Astrocyte of the cerebellum (primary cell): ENCODE results near the gene NDUFS6.
A peak's percentile ranks its signal among the peaks of the same experiment; 100 is the strongest.

Source experiments
- DNase-seq: peaks from one replicate; pipeline ENCODE4 v3.0.0-alpha.2; 2011; ENCODE audit warnings: low read depth
- H3K4me3 ChIP-seq: 2 replicates; pipeline ENCODE4 v1.5.1; 2011; ENCODE audit warnings: mild to moderate bottlenecking, low read depth, low read length, moderate library complexity
- in situ Hi-C: cut with HindIII; loops from 2 replicates; pipeline ENCODE4 v1.10.0; 2017; ENCODE audit warnings: low sequenced_read_pairs
- TF ChIP-seq, protein P1 (sequence below): IDR thresholded peaks from 2 replicates; pipeline ENCODE4 v1.5.1; 2012; ENCODE audit warnings: low read length, low read depth, moderate library complexity, mild to moderate bottlenecking; ENCODE audit errors: missing control alignments

NDUFS6 gene

DNA sequence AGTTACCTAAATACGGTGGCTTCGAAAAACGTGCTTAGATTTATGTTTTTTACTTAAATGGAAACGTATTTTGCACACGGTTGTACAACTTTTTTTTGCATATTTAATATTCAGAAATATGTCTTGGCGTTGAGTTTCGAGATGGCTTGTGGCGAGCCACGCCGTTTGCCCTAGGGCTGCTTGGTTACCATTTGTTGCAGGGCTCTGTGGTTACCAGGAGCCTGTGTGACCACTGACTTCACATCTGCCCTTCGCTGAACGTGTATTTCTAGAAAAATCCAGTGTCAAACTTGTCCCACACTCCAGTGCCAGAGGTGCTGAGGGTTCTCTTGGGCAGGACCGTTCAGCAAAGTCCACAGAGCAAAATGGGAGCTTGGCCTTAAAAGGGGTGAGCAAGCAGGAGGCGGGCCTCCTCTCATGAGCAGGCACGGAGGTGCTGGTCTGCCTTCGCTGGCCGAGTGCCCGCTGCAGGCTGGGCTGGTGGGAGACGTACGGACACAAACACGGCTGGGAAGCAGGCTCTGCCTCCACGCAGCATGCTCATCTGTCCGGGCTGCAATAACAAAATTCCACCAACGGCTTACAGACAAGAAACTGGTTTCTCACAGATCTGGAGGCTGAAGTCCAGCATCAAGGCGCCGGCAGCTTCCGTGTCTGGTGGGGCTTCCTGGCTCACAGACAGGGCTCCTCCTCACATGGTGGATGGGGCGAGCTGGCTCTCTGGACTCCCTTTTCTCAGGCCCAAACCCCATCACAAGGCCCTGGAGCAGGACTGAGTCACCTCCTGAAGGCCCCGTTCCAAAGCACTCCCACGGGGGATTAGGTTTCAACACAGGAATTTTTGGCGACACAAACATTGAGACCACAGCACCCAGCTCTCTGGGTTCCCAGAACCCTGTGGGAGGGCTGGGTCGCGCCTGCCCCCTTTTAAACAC is 7.0 kb upstream of the NDUFS6 start:
- in situ Hi-C loops = no loop called here
- TF ChIP-seq, protein P1, sequence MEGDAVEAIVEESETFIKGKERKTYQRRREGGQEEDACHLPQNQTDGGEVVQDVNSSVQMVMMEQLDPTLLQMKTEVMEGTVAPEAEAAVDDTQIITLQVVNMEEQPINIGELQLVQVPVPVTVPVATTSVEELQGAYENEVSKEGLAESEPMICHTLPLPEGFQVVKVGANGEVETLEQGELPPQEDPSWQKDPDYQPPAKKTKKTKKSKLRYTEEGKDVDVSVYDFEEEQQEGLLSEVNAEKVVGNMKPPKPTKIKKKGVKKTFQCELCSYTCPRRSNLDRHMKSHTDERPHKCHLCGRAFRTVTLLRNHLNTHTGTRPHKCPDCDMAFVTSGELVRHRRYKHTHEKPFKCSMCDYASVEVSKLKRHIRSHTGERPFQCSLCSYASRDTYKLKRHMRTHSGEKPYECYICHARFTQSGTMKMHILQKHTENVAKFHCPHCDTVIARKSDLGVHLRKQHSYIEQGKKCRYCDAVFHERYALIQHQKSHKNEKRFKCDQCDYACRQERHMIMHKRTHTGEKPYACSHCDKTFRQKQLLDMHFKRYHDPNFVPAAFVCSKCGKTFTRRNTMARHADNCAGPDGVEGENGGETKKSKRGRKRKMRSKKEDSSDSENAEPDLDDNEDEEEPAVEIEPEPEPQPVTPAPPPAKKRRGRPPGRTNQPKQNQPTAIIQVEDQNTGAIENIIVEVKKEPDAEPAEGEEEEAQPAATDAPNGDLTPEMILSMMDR = no peak
- no peak overlapping the region for H3K4me3 ChIP-seq
- DNase-seq = peak; percentile 66

DNA sequence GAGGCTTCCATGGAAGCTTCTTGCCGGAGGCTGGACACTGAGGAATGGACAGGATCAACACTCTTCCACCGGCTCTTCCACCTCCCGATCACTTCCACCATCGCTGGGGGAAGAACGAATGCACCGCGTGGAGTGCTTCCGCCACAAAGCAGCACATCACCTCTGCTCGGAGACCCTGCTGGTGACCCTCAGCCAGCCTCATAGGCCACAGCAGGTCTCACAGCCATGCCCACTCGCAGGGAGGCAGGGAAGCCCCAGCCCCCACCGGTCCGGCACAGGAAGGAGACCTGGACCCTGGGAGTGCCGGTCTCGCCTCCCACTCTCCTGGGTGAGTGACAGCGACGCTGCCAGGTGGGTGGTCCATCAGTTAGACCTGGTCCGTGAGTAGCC is 6.3 kb upstream of the NDUFS6 start:
- no peak overlapping the region for H3K4me3 ChIP-seq
- in situ Hi-C loops = no loop called here
- TF ChIP-seq, protein P1 = no peak
- no peak for DNase-seq

DNA sequence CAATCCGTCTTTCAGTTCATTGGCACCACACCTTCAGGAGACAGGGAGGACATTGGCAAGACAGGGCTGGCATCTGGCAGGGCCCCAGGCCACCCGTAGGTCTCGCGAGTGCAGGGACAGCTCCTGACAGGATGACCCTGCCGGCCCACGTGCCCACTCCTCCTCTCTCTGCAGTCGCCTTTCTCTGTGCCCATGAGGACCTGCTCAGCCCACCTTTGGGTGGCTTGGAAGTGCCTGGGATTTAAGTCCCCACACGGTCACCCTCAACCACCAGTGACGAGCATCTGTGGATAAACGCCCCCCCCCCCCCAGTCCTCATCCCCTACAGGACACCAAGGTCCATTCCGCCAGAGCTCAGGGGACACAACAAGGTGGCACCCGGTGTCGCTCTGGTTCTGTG is 5.7 kb upstream of the NDUFS6 start:
- H3K4me3 ChIP-seq = no peak overlapping the region
- in situ Hi-C loops = no loop called here
- DNase-seq = no peak
- TF ChIP-seq, protein P1 = no peak

DNA sequence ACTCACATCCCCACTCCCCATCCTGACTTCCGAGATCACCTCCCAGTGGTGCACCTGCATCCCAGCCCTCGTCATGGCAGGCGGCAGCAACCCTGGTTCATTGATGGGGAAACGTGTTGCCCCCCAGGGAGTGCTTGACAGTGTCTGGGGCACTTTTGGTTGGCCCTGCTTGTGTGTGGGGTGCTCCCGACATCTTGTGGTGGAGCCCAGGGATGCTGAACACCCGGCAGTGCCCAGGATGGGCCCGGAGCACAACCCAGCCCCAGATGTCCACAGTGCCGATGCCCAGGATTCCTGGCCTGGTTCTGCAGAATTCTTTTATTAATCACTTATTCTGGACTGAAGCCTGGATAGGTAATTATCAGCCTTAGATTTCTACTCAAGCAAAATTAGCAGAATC is 5.3 kb upstream of the NDUFS6 start:
- DNase-seq = no peak
- H3K4me3 ChIP-seq = no peak overlapping the region
- in situ Hi-C loops = no loop called here
- TF ChIP-seq, protein P1 = no peak

DNA sequence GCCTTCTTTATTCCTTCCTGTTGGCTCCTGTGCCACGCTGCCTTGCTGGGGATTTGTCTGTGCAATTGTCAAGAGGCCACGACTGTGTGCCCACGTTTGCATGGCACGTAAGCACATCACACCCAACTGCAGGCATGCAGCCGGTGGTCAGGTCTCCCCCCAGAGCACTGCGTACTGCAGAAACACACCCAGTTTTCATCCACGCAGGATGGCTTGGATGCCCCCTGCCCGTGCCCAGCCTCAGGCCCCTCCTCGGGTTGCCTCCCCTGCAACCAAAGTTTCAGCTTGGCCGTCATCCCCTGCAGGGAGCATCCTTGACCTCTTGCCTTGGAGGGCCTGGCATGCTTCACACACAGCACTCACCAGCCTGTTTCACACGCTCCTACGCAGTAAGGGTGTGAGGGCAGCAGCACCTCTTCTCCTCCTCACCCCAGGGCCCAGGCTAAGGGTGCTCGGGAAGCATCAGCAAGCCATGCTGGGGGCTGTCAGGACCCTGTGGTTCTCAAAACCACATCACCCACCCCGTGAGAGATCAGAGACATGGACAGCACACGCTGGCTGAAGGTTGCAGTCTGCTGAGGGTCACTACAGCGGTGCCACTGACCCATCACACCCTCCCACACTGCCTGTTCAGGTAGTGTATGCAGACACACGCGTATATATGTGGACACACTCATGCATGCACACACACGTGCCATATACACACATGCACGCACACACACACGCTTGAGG is 4.7 kb upstream of the NDUFS6 start:
- no peak for DNase-seq
- no peak overlapping the region for H3K4me3 ChIP-seq
- in situ Hi-C loops = no loop called here
- TF ChIP-seq, protein P1 = no peak

DNA sequence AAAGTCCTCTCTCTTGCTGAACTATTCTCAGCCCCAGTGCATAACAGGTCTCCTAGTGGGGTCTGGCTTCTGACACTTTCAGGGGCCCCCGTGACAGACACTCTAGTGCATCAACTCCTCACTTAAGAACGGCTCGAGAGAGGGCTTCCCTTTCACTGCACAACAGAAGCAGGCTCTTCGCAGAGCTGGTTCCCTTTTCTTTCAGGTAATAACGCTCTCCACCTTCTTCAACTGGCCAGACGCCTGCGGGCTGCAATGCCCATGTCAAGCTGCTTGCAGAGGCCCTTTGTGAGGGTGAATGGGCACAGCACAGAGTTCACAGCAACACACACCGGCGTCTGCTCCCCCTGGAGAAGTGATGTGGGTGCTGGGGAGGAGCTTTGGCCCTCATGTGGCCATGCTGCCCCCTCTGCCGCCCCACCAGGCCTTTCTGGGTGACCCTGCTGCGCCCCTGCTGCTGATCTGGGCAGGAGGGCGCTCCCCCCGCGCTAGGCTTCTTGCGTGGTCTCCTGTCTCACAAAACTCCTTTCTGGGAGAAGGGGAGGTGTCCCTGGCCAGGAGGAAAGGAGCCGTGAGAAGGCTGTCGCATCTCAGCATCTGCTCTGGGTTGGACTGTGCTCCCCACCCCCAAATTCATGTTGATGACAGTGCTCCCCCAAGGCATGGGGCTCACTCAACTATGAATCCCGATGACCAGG is 4.0 kb upstream of the NDUFS6 start:
- TF ChIP-seq, protein P1 = no peak
- no peak overlapping the region for H3K4me3 ChIP-seq
- in situ Hi-C loops = no loop called here
- no peak for DNase-seq
